Effector CD4-positive, alpha-beta T cell (primary cell): ENCODE measurements around the gene EFCAB9.

Source experiments
- DNase-seq: peaks from one replicate; pipeline ENCODE4 v3.0.0-alpha.2; 2020

The EFCAB9 gene

GRCh38 chr5:172245046-172245445 lies 51.1 kb downstream of the EFCAB9 start:
- no peak for DNase-seq

GRCh38 chr5:172245703-172246125 lies 51.7 kb downstream of the EFCAB9 start:
- no peak for DNase-seq

GRCh38 chr5:172248637-172249036 lies 54.7 kb downstream of the EFCAB9 start:
- no peak for DNase-seq

DNA sequence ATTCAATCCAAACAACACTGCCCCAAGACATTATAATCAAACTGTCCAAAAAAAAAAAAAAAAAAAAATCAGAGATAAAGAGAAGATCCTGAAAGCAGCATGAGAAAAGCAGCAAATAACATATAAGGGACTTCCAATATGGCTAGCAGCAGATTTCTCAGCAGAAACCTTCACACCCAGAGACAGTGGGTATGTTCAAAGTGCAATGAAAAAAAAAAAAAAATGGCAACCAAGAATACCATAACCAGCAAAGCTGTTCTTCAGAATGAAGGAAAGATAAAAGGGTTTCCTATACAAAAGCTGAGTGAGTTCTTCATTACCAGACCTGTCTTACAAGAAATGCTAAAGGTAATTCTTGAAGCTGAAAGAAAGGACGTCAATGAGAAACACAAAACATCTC lies 57.4 kb downstream of the EFCAB9 start:
- no peak for DNase-seq

GRCh38 chr5:172252501-172252900 lies 58.5 kb downstream of the EFCAB9 start:
- no peak for DNase-seq
